ENCODE measurements around the gene IPO5. TPM values are rescaled to one million over a fixed set of nuclear protein-coding genes. Genes with fewer than 3 reads are reported as not detected.
"Not testable (repeated sequence)": the region's sequence is repeated elsewhere in the genome, so short reads cannot be mapped to it uniquely, and the experiment has no call there.

IPO5 gene
- total RNA-seq, 1 donor from 2014 or later: 88.6 TPM

DNA sequence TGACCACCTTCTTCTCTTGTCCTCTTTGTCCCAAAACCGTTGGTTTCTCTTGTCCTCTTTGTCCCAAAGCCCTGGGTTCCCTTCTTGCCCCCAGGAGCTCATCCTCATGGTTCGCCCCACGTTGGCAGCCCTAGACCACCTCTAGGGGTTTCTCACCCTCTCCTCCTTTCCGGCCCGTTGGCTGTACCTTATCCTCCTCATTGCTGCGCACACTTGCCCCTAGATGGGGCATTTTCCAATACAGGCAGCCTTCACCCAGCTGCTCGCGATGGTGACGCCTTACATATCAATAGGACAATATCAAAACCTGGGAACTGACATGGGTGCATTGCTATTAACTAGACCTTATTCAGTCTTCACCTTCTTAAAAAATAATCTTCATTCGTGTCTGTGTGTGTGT is 86.5 kb downstream of the IPO5 start:
- ATAC-seq (no peak), DNase-seq (no peak)
- TF ChIP-seq, protein P1, sequence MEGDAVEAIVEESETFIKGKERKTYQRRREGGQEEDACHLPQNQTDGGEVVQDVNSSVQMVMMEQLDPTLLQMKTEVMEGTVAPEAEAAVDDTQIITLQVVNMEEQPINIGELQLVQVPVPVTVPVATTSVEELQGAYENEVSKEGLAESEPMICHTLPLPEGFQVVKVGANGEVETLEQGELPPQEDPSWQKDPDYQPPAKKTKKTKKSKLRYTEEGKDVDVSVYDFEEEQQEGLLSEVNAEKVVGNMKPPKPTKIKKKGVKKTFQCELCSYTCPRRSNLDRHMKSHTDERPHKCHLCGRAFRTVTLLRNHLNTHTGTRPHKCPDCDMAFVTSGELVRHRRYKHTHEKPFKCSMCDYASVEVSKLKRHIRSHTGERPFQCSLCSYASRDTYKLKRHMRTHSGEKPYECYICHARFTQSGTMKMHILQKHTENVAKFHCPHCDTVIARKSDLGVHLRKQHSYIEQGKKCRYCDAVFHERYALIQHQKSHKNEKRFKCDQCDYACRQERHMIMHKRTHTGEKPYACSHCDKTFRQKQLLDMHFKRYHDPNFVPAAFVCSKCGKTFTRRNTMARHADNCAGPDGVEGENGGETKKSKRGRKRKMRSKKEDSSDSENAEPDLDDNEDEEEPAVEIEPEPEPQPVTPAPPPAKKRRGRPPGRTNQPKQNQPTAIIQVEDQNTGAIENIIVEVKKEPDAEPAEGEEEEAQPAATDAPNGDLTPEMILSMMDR (IDR thresholded peaks at IDR 0.05): no peak
- H3K27me3 ChIP-seq: no peaks in the 10 kb centered on the region
- H3K36me3 ChIP-seq: no peaks in the 10 kb centered on the region
- H3K27ac ChIP-seq: no peak overlapping the region
- H3K9me3 ChIP-seq: no peaks in the 10 kb centered on the region
- no peak overlapping the region for H3K4me3 ChIP-seq
- intact Hi-C loops (cut with DNase I): no loop called here
- H3K4me1 ChIP-seq: no peaks in the 10 kb centered on the region

DNA sequence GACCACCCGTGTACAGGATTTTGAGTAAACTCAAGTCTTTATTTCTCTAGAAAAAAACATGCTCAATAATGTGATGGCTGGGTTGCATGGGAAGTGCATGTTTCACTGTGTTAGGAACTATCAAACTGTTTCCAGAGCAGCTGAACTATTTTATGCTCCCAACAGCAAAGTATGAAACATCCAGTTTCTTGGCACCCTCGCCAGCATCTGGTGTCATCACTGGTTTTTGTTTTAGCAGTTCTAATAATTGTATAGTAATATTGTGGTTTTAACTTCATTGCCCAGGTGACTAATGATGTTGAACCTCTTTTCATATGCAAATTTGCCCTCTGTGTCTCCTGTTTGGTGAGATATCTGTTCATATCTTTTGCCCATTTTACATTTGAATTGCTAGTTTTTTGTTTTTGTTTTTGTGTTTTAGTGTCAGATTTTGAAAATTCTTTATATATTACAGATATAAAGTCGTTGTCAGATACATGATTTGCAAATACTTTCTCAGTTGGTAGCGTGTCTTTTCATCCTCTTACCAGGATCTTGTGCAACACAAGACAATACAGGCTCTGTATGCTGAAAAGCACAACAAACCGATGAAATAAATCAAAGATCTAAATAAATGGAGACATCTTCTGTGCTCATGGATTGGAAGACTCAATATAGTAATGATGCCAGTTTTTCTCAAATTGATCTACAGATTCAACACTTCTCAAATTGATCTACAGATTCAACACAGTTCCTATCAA is 87.8 kb downstream of the IPO5 start:
- H3K36me3 ChIP-seq: no peaks in the 10 kb centered on the region
- intact Hi-C loops (cut with DNase I): no loop called here

DNA sequence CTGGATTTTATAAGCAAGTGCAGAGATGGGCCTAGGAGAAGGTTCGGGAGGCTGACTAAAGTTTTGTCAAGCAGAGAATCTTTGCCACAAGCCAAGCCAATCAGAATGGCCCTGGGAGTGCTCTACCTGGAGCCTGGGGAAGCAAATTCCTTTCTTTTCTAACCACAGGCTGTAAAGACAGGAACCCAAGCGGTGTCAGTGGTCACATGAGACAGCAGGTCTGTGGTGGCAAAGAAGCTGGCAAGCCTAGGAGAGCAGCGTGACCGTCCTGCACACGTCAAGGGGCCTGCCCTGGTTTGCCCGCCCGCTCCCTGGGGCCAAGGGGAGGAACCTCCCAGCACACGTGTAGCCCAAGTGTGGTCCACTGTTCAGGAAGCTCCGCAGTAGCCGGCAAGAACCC is 90.8 kb downstream of the IPO5 start:
- no peak for ATAC-seq
- H3K27me3 ChIP-seq: no peaks in the 10 kb centered on the region
- no peak for DNase-seq
- no peaks in the 10 kb centered on the region for H3K36me3 ChIP-seq
- H3K4me3 ChIP-seq: no peak overlapping the region
- H3K9me3 ChIP-seq: no peaks in the 10 kb centered on the region
- no peak overlapping the region for H3K27ac ChIP-seq
- intact Hi-C loops (cut with DNase I): no loop called here
- TF ChIP-seq, protein P1 (IDR thresholded peaks at IDR 0.05): no peak
- H3K4me1 ChIP-seq: no peaks in the 10 kb centered on the region

More for the DNA sequence above, 87.8 kb downstream of the IPO5 start:
- DNase-seq (no peak), ATAC-seq (no peak)
- Histone ChIP-seq H3K4me1 (no peaks in the 10 kb centered on the region), H3K27me3 (no peaks in the 10 kb centered on the region), H3K9me3 (no peaks in the 10 kb centered on the region), H3K4me3 (no peak overlapping the region), H3K27ac (no peak overlapping the region)
- TF ChIP-seq, protein P1 (IDR thresholded peaks at IDR 0.05): no peak

DNA sequence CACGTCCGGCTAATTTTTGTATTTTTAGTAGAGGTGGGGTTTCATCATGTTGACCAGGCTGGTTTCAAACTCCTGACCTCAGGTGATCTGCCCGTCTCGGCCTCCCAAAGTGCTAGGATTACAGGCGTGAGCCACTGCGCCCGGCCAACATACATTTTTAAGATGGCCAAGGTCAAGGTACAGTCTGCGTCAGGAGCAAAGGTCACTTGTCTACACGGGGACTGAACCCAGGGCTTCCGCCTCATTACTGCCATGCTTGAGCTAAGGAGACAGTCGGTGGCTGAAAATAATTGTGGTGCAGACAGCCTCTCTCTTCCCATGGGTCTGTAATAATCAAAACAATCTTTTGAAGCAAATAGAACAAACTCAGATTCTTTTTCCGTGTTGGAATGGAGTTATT is 94.3 kb downstream of the IPO5 start:
- intact Hi-C loops (cut with DNase I); H3K36me3 ChIP-seq; DNase-seq; H3K9me3 ChIP-seq; H3K4me1 ChIP-seq; H3K4me3 ChIP-seq; H3K27ac ChIP-seq; ATAC-seq; H3K27me3 ChIP-seq: not testable (repeated sequence)

DNA sequence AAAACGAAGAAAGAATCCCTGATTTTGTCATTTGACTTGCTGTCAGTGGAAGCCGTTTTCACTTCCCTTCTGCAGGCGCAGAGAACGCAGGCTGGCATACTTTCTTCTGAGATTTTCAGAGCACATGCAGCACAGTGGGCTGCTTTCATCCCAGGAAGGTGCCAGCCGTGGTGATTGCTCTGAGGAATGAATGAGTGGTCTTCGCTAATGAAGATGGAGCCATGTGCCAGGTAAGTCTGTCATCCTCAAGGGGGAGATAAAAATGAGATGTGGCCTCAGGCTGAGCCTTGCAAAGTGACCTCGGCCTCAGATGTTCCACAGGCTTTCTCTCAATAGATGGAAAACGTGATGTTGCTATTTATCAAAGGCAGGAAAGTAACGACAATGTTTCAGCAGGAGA is 94.8 kb downstream of the IPO5 start:
- peaks cover 4% of the 10 kb centered on the region for H3K4me1 ChIP-seq
- H3K4me3 ChIP-seq: no peak overlapping the region
- no peaks in the 10 kb centered on the region for H3K9me3 ChIP-seq
- TF ChIP-seq, protein P1 (IDR thresholded peaks at IDR 0.05): no peak
- no peaks in the 10 kb centered on the region for H3K27me3 ChIP-seq
- intact Hi-C loops (cut with DNase I): no loop called here
- no peaks in the 10 kb centered on the region for H3K36me3 ChIP-seq
- no peak for ATAC-seq
- DNase-seq: no peak
- no peak overlapping the region for H3K27ac ChIP-seq

DNA sequence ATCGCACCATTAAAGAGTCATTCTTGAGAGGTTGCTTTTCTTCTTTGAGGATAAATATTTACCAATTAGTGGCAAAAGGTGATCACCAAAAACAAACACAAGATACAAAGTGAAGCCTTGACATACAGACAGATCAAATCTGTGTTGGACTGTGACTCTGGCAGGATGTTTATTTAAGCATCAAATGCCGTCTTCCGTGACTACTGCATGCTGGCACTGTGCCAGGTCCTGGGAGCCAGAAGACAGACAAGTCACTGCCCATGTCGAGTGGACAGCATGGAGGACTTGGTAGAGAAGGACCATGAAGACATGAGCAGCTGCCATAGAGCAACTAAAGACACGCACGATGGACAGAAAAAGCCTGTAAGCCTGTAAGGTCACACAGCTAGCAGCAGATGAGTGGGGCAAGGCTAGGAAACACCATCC is 96.6 kb downstream of the IPO5 start:
- H3K27me3 ChIP-seq: no peaks in the 10 kb centered on the region
- DNase-seq (no peak), ATAC-seq (no peak)
- H3K36me3 ChIP-seq: no peaks in the 10 kb centered on the region
- H3K4me1 ChIP-seq: peaks cover 4% of the 10 kb centered on the region
- intact Hi-C loops (cut with DNase I): no loop called here
- no peaks in the 10 kb centered on the region for H3K9me3 ChIP-seq
- H3K27ac ChIP-seq: no peak overlapping the region
- TF ChIP-seq, protein P1 (IDR thresholded peaks at IDR 0.05): no peak
- no peak overlapping the region for H3K4me3 ChIP-seq

All from upper lobe of right lung (tissue), 1 donor.